ENCODE data around the gene SYCN. TPM values are rescaled to one million over a fixed set of nuclear protein-coding genes. Genes with fewer than 3 reads are reported as not detected.

SYCN gene
- polyA plus RNA-seq, 3 donors, result not detected

DNA sequence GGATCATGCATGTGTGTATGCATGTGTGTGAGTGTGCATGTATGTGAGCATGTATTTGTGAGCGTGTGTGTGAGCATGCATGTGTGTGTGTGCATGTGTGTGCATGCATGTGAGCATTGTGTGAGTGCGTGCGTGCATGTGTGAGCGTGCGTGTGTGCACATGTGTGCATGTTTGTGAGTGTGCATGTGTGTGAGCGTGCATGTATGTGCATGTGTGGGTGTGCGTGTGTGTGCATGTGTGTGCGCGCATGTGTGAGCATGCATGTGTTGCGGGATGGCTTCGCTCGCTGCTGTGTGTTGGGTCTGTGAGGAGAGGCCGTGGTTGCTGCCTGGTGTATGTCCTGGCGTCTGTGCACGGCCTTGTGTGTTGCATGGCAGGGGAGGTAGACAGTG is 46.1 kb downstream of the SYCN start:
- no peak overlapping the region for H3K4me2 ChIP-seq (replicated peaks; ENCODE audit: extremely low read depth, low read length, poor library complexity, severe bottlenecking)
- peak overlapping the region in 2 of 7 donors; percentile 43 to 82 for H3K27ac Mint-ChIP-seq

DNA sequence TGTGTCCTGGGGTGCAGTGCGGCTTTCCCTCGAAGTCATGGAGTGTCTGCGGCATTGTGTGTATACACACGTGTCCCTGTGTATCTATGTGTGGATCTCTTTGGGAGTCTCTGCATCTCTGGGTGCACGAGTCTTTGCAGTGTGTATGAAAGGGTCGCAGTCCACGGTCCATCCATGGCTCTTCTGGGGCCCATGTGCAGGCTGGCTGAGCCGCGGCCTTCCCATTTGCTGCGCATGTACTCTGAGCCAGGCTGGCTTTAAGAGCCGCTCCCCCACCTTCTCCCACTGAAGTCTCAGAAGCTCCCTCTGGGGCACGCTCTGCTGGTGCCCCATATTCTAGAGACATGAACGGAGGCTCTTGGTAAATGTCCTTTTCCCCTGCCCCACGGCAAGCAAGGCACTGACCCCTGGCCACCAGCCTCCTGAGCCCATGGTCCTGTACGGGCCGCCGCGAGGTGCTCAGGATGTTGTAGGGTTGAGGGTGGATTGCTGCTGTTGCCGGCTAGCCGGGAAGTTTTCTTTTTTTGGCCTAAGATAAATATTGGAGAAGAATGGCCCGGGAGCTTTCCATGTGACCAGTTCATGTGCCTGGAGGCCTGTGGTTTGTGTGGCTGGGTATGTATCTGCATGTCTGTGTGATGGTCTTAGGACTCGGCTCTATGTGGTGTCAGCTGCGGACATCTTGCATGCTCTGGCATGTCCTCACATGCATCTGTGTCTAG is 46.6 kb downstream of the SYCN start:
- no peaks in the 10 kb centered on the region for H3K9me3 Mint-ChIP-seq
- intact Hi-C loops (cut with micrococcal nuclease), result no loop called here
- Histone ChIP-seq H3K4me3 (replicated peaks in 1 of 3; ENCODE audit: low read depth in 2 of 3, low read length in 3 of 3) (no peak overlapping the region), H3K36me3 (replicated peaks in 1 of 2; ENCODE audit: control insufficient read depth in 1 of 2, insufficient read depth in 2 of 2, low read length in 2 of 2) (no peaks in the 10 kb centered on the region), H3K27ac (ENCODE audit: low read depth in 1 of 2, low read length in 2 of 2) (no peak overlapping the region), H3K27me3 (ENCODE audit: control insufficient read depth in 2 of 2, insufficient read depth in 2 of 2, low read length in 2 of 2) (no peaks in the 10 kb centered on the region), H3K4me2 (replicated peaks; ENCODE audit: extremely low read depth, low read length, poor library complexity, severe bottlenecking) (no peak overlapping the region), H3K4me1 (ENCODE audit: control insufficient read depth in 1 of 2, insufficient read depth in 2 of 2, low read length in 2 of 2) (peaks cover 0 to 16% of the 10 kb centered on the region in 2 donors), H3K9me3 (replicated peaks in 1 of 2; ENCODE audit: control insufficient read depth in 1 of 2, insufficient read depth in 1 of 2, low read length in 2 of 2) (no peaks in the 10 kb centered on the region), H4K20me1 (ENCODE audit: insufficient read depth, low read length) (peaks cover 4% of the 10 kb centered on the region), H3K9ac (ENCODE audit: insufficient read depth, low read length, poor library complexity, severe bottlenecking) (no peak overlapping the region), H3K79me2 (ENCODE audit: insufficient read depth, low read length) (peaks cover 12% of the 10 kb centered on the region), H2AFZ (ENCODE audit: insufficient read depth, low read depth, low read length, poor library complexity, severe bottlenecking) (no peak overlapping the region)
- no peak overlapping the region for H3K27ac Mint-ChIP-seq
- no peak for DNase-seq
- H3K27me3 Mint-ChIP-seq (ENCODE audit: low read depth in 3 of 3), result no peaks in the 10 kb centered on the region
- TF ChIP-seq, protein P1, sequence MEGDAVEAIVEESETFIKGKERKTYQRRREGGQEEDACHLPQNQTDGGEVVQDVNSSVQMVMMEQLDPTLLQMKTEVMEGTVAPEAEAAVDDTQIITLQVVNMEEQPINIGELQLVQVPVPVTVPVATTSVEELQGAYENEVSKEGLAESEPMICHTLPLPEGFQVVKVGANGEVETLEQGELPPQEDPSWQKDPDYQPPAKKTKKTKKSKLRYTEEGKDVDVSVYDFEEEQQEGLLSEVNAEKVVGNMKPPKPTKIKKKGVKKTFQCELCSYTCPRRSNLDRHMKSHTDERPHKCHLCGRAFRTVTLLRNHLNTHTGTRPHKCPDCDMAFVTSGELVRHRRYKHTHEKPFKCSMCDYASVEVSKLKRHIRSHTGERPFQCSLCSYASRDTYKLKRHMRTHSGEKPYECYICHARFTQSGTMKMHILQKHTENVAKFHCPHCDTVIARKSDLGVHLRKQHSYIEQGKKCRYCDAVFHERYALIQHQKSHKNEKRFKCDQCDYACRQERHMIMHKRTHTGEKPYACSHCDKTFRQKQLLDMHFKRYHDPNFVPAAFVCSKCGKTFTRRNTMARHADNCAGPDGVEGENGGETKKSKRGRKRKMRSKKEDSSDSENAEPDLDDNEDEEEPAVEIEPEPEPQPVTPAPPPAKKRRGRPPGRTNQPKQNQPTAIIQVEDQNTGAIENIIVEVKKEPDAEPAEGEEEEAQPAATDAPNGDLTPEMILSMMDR (IDR thresholded peaks at IDR 0.05), result no peak
- H3K4me1 Mint-ChIP-seq, result peaks cover 14% of the 10 kb centered on the region
- peaks cover 0 to 3% of the 10 kb centered on the region in 2 donors for H3K36me3 Mint-ChIP-seq
- whole genome bisulfite sequencing (ENCODE audit: insufficient coverage), result 92% methylated on average over 19 of the region's 23 CpGs
- no peak overlapping the region for H3K4me3 Mint-ChIP-seq

More for the DNA sequence above, 46.1 kb downstream of the SYCN start:
- 99% methylated on average over 14 of the region's 15 CpGs for WGBS (ENCODE audit: insufficient coverage)
- no peaks in the 10 kb centered on the region for H3K9me3 ChIP-seq (replicated peaks in 1 of 2; ENCODE audit: control insufficient read depth in 1 of 2, insufficient read depth in 1 of 2, low read length in 2 of 2)
- no peak overlapping the region for H3K4me3 ChIP-seq (replicated peaks in 1 of 3; ENCODE audit: low read depth in 2 of 3, low read length in 3 of 3)
- H3K9ac ChIP-seq (ENCODE audit: insufficient read depth, low read length, poor library complexity, severe bottlenecking), result no peak overlapping the region
- no peaks in the 10 kb centered on the region for H3K9me3 Mint-ChIP-seq
- no peak for DNase-seq
- H3K79me2 ChIP-seq (ENCODE audit: insufficient read depth, low read length), result peaks cover 12% of the 10 kb centered on the region
- TF ChIP-seq, protein P1 (IDR thresholded peaks at IDR 0.05), result no peak
- no peak overlapping the region for H2AFZ ChIP-seq (ENCODE audit: insufficient read depth, low read depth, low read length, poor library complexity, severe bottlenecking)
- no peak overlapping the region for H3K4me3 Mint-ChIP-seq
- H3K27me3 Mint-ChIP-seq (ENCODE audit: low read depth in 3 of 3), result no peaks in the 10 kb centered on the region
- peaks cover 14% of the 10 kb centered on the region for H3K4me1 Mint-ChIP-seq
- peaks cover 0 to 16% of the 10 kb centered on the region in 2 donors for H3K4me1 ChIP-seq (ENCODE audit: control insufficient read depth in 1 of 2, insufficient read depth in 2 of 2, low read length in 2 of 2)
- H3K27me3 ChIP-seq (ENCODE audit: control insufficient read depth in 2 of 2, insufficient read depth in 2 of 2, low read length in 2 of 2), result no peaks in the 10 kb centered on the region
- peaks cover 4% of the 10 kb centered on the region for H4K20me1 ChIP-seq (ENCODE audit: insufficient read depth, low read length)
- intact Hi-C loops (cut with micrococcal nuclease), result no loop called here
- H3K36me3 Mint-ChIP-seq, result peaks cover 0 to 3% of the 10 kb centered on the region in 2 donors
- H3K36me3 ChIP-seq (replicated peaks in 1 of 2; ENCODE audit: control insufficient read depth in 1 of 2, insufficient read depth in 2 of 2, low read length in 2 of 2), result no peaks in the 10 kb centered on the region
- H3K27ac ChIP-seq (ENCODE audit: low read depth in 1 of 2, low read length in 2 of 2), result no peak overlapping the region
